ENCODE data around the gene S100A8. TPM values are rescaled to one million over a fixed set of nuclear protein-coding genes. Genes with fewer than 3 reads are reported as not detected.

The S100A8 gene
- total RNA-seq, 1 experiment from 2014 or later: not detected

DNA sequence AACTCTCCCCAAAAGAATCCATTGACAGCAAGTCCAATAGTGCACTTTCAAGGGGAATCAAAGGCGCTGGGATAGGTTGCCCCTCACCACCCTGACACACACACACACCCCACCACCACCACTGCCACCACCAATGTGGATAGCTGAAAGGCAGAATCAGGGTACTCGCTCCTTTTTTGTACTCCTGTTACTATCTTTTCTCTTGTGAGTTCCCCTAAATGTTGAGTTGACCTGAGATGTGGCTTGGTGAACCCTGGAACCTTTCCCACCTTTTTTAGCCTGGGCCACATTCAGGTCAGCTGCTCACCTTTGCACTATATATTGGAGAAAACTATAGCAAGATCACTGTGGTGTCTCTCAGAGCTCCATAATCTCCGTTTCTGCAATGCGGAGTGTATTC, 3.9 kb downstream of the S100A8 start:
- H3K36me3 ChIP-seq (ENCODE audit: control insufficient read depth, insufficient read depth, low read length): no peaks in the 10 kb centered on the region
- in situ Hi-C loops (cut with HindIII; ENCODE audit: low pct_unique_long_range_greater_than_20kb, low sequenced_read_pairs) (no loop called here), intact Hi-C loops (cut with micrococcal nuclease; ENCODE audit: unreplicated experiment) (no loop called here)
- TF ChIP-seq SIN3A (IDR thresholded peaks at IDR 0.05; ENCODE audit: borderline replicate concordance, insufficient read depth, low read depth, low read length): no peak
- TF ChIP-seq POLR2AphosphoS5 (IDR thresholded peaks at IDR 0.05; ENCODE audit: low read depth, low read length): no peak
- no peak for TF ChIP-seq TCF7L2 (IDR thresholded peaks at IDR 0.05; ENCODE audit: low read depth, low read length)
- no peak for TF ChIP-seq REST (IDR thresholded peaks at IDR 0.05; ENCODE audit: insufficient read depth in 1 of 2, low read depth in 2 of 2, low read length in 1 of 2)
- no peak for TF ChIP-seq CTCF (IDR thresholded peaks at IDR 0.05)
- peaks cover 10% of the 10 kb centered on the region for H3K27me3 ChIP-seq (ENCODE audit: control insufficient read depth, insufficient read depth, low read length)
- no peaks in the 10 kb centered on the region for H3K4me1 ChIP-seq (ENCODE audit: control insufficient read depth, insufficient read depth, low read length)
- no TSS peak for BruUV-seq (replicated peaks)
- H3K4me3 ChIP-seq (ENCODE audit: low read depth in 2 of 2, low read length in 2 of 2): no peak overlapping the region
- DNase-seq (ENCODE audit: low read depth, low spot score) (no peak), ATAC-seq (no peak)
- no peaks in the 10 kb centered on the region for H3K9me3 ChIP-seq (ENCODE audit: control insufficient read depth, insufficient read depth, low read depth, low read length)
- ChIA-PET CTCF (no interaction called here), POLR2A (no interaction called here)
- no peak overlapping the region for H3K27ac ChIP-seq (ENCODE audit: low read length)

DNA sequence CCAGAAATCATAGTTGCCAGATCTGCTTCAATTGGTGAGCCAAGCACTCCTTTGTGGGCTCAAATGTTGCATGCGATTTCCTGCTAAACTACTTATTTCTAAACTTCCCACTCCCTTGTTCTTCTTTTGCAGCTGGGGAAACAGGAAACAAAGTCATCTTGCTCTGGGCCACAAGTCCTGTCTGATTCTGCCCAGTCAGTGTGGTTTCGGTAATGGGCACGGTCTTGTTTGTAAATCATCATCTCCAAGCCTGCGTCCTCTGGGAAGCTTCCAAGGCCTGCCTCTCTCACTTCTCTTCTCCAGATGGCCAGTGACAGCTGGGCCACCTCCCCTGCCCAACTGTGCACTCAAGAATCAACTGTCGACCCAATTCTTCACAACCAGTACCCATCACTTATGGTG, 4.4 kb downstream of the S100A8 start:
- Histone ChIP-seq H3K9me3 (ENCODE audit: control insufficient read depth, insufficient read depth, low read depth, low read length) (no peaks in the 10 kb centered on the region), H3K27ac (ENCODE audit: low read length) (no peak overlapping the region), H3K27me3 (ENCODE audit: control insufficient read depth, insufficient read depth, low read length) (peaks cover 10% of the 10 kb centered on the region), H3K4me3 (ENCODE audit: low read depth in 2 of 2, low read length in 2 of 2) (no peak overlapping the region), H3K4me1 (ENCODE audit: control insufficient read depth, insufficient read depth, low read length) (no peaks in the 10 kb centered on the region), H3K36me3 (ENCODE audit: control insufficient read depth, insufficient read depth, low read length) (no peaks in the 10 kb centered on the region)
- DNase-seq (ENCODE audit: low read depth, low spot score) (no peak), ATAC-seq (no peak)
- BruUV-seq (replicated peaks): no TSS peak
- in situ Hi-C loops (cut with HindIII; ENCODE audit: low pct_unique_long_range_greater_than_20kb, low sequenced_read_pairs): no loop called here
- TF ChIP-seq CTCF (IDR thresholded peaks at IDR 0.05) (no peak), REST (IDR thresholded peaks at IDR 0.05; ENCODE audit: insufficient read depth in 1 of 2, low read depth in 2 of 2, low read length in 1 of 2) (no peak), POLR2AphosphoS5 (IDR thresholded peaks at IDR 0.05; ENCODE audit: low read depth, low read length) (no peak), TCF7L2 (IDR thresholded peaks at IDR 0.05; ENCODE audit: low read depth, low read length) (no peak), SIN3A (IDR thresholded peaks at IDR 0.05; ENCODE audit: borderline replicate concordance, insufficient read depth, low read depth, low read length) (no peak)
- intact Hi-C loops (cut with micrococcal nuclease; ENCODE audit: unreplicated experiment): no loop called here
- POLR2A ChIA-PET: no interaction called here
- CTCF ChIA-PET: no interaction called here
